ENCODE results near the gene KNSTRN.

KNSTRN gene

GRCh38 chr15:40368719-40369473 is 13.6 kb upstream of the KNSTRN start:
- peaks cover 49% of the 10 kb centered on the region for H3K27me3 ChIP-seq (ENCODE audit: control insufficient read depth, insufficient read depth, low read length)
- no peaks in the 10 kb centered on the region for H3K36me3 ChIP-seq (ENCODE audit: control insufficient read depth, insufficient read depth, low read length)
- no peak overlapping the region for H3K9ac ChIP-seq (ENCODE audit: low read length)
- H3K4me1 ChIP-seq (ENCODE audit: control insufficient read depth, insufficient read depth, low read length): peaks cover 18% of the 10 kb centered on the region
- no peak overlapping the region for H3K4me3 ChIP-seq (ENCODE audit: low read depth, low read length)
- no peaks in the 10 kb centered on the region for H3K9me3 ChIP-seq (ENCODE audit: control insufficient read depth, insufficient read depth, low read depth, low read length)
- H3K27ac ChIP-seq (ENCODE audit: low read depth, low read length): no peak overlapping the region

GRCh38 chr15:40369474-40369869 is 13.0 kb upstream of the KNSTRN start:
- no peak overlapping the region for H3K9ac ChIP-seq (ENCODE audit: low read length)
- H3K4me3 ChIP-seq (ENCODE audit: low read depth, low read length): no peak overlapping the region
- peaks cover 18% of the 10 kb centered on the region for H3K4me1 ChIP-seq (ENCODE audit: control insufficient read depth, insufficient read depth, low read length)
- no peaks in the 10 kb centered on the region for H3K36me3 ChIP-seq (ENCODE audit: control insufficient read depth, insufficient read depth, low read length)
- H3K27me3 ChIP-seq (ENCODE audit: control insufficient read depth, insufficient read depth, low read length): peaks cover 49% of the 10 kb centered on the region
- no peak overlapping the region for H3K27ac ChIP-seq (ENCODE audit: low read depth, low read length)
- no peaks in the 10 kb centered on the region for H3K9me3 ChIP-seq (ENCODE audit: control insufficient read depth, insufficient read depth, low read depth, low read length)

- peaks cover 18% of the 10 kb centered on the region for H3K4me1 ChIP-seq (ENCODE audit: control insufficient read depth, insufficient read depth, low read length)
- H3K9me3 ChIP-seq (ENCODE audit: control insufficient read depth, insufficient read depth, low read depth, low read length): no peaks in the 10 kb centered on the region
- no peak overlapping the region for H3K27ac ChIP-seq (ENCODE audit: low read depth, low read length)
- H3K27me3 ChIP-seq (ENCODE audit: control insufficient read depth, insufficient read depth, low read length): peaks cover 49% of the 10 kb centered on the region
- H3K4me3 ChIP-seq (ENCODE audit: low read depth, low read length): no peak overlapping the region
- H3K36me3 ChIP-seq (ENCODE audit: control insufficient read depth, insufficient read depth, low read length): no peaks in the 10 kb centered on the region
- H3K9ac ChIP-seq (ENCODE audit: low read length): no peak overlapping the region
Measured at GRCh38 chr15:40369971-40370370, 12.6 kb upstream of the KNSTRN start.

GRCh38 chr15:40372981-40373380 is 9.5 kb upstream of the KNSTRN start:
- no peak overlapping the region for H3K27ac ChIP-seq (ENCODE audit: low read depth, low read length)
- H3K4me1 ChIP-seq (ENCODE audit: control insufficient read depth, insufficient read depth, low read length): peaks cover 14% of the 10 kb centered on the region
- H3K36me3 ChIP-seq (ENCODE audit: control insufficient read depth, insufficient read depth, low read length): no peaks in the 10 kb centered on the region
- peaks cover 30% of the 10 kb centered on the region for H3K27me3 ChIP-seq (ENCODE audit: control insufficient read depth, insufficient read depth, low read length)
- H3K9ac ChIP-seq (ENCODE audit: low read length): no peak overlapping the region
- no peak overlapping the region for H3K4me3 ChIP-seq (ENCODE audit: low read depth, low read length)
- H3K9me3 ChIP-seq (ENCODE audit: control insufficient read depth, insufficient read depth, low read depth, low read length): no peaks in the 10 kb centered on the region

- H3K4me1 ChIP-seq (ENCODE audit: control insufficient read depth, insufficient read depth, low read length): peaks cover 15% of the 10 kb centered on the region
- no peaks in the 10 kb centered on the region for H3K9me3 ChIP-seq (ENCODE audit: control insufficient read depth, insufficient read depth, low read depth, low read length)
- no peak overlapping the region for H3K9ac ChIP-seq (ENCODE audit: low read length)
- no peaks in the 10 kb centered on the region for H3K27me3 ChIP-seq (ENCODE audit: control insufficient read depth, insufficient read depth, low read length)
- H3K4me3 ChIP-seq (ENCODE audit: low read depth, low read length): no peak overlapping the region
- H3K36me3 ChIP-seq (ENCODE audit: control insufficient read depth, insufficient read depth, low read length): no peaks in the 10 kb centered on the region
- no peak overlapping the region for H3K27ac ChIP-seq (ENCODE audit: low read depth, low read length)
Measured at GRCh38 chr15:40377606-40378005, 4.9 kb upstream of the KNSTRN start.

GRCh38 chr15:40379374-40379773 is 3.1 kb upstream of the KNSTRN start:
- Histone ChIP-seq H3K27ac (ENCODE audit: low read depth, low read length) (no peak overlapping the region), H3K4me3 (ENCODE audit: low read depth, low read length) (no peak overlapping the region), H3K36me3 (ENCODE audit: control insufficient read depth, insufficient read depth, low read length) (peaks cover 1% of the 10 kb centered on the region; the same call in 1 of the 2 replicates), H3K9me3 (ENCODE audit: control insufficient read depth, insufficient read depth, low read depth, low read length) (no peaks in the 10 kb centered on the region), H3K27me3 (ENCODE audit: control insufficient read depth, insufficient read depth, low read length) (no peaks in the 10 kb centered on the region), H3K4me1 (ENCODE audit: control insufficient read depth, insufficient read depth, low read length) (peaks cover 8% of the 10 kb centered on the region; the same call in 1 of the 2 replicates), H3K9ac (ENCODE audit: low read length) (no peak overlapping the region)

GRCh38 chr15:40379853-40380252 is 2.7 kb upstream of the KNSTRN start:
- H3K9ac ChIP-seq (ENCODE audit: low read length): no peak overlapping the region
- H3K4me1 ChIP-seq (ENCODE audit: control insufficient read depth, insufficient read depth, low read length): peaks cover 8% of the 10 kb centered on the region; the same call in 1 of the 2 replicates
- no peaks in the 10 kb centered on the region for H3K27me3 ChIP-seq (ENCODE audit: control insufficient read depth, insufficient read depth, low read length)
- no peaks in the 10 kb centered on the region for H3K9me3 ChIP-seq (ENCODE audit: control insufficient read depth, insufficient read depth, low read depth, low read length)
- H3K36me3 ChIP-seq (ENCODE audit: control insufficient read depth, insufficient read depth, low read length): peaks cover 5% of the 10 kb centered on the region
- H3K27ac ChIP-seq (ENCODE audit: low read depth, low read length): no peak overlapping the region
- H3K4me3 ChIP-seq (ENCODE audit: low read depth, low read length): no peak overlapping the region

GRCh38 chr15:40380636-40381035 is 1.9 kb upstream of the KNSTRN start:
- no peak overlapping the region for H3K9ac ChIP-seq (ENCODE audit: low read length)
- H3K36me3 ChIP-seq (ENCODE audit: control insufficient read depth, insufficient read depth, low read length): peaks cover 13% of the 10 kb centered on the region
- H3K27me3 ChIP-seq (ENCODE audit: control insufficient read depth, insufficient read depth, low read length): no peaks in the 10 kb centered on the region
- peaks cover 8% of the 10 kb centered on the region; the same call in 1 of the 2 replicates for H3K4me1 ChIP-seq (ENCODE audit: control insufficient read depth, insufficient read depth, low read length)
- H3K4me3 ChIP-seq (ENCODE audit: low read depth, low read length): no peak overlapping the region
- no peak overlapping the region for H3K27ac ChIP-seq (ENCODE audit: low read depth, low read length)
- H3K9me3 ChIP-seq (ENCODE audit: control insufficient read depth, insufficient read depth, low read depth, low read length): no peaks in the 10 kb centered on the region

- Histone ChIP-seq H3K4me1 (ENCODE audit: control insufficient read depth, insufficient read depth, low read length) (peaks cover 8% of the 10 kb centered on the region; the same call in 1 of the 2 replicates), H3K27ac (ENCODE audit: low read depth, low read length) (no peak overlapping the region), H3K27me3 (ENCODE audit: control insufficient read depth, insufficient read depth, low read length) (no peaks in the 10 kb centered on the region), H3K4me3 (ENCODE audit: low read depth, low read length) (peak overlapping the region; percentile 73), H3K9ac (ENCODE audit: low read length) (no peak overlapping the region), H3K9me3 (ENCODE audit: control insufficient read depth, insufficient read depth, low read depth, low read length) (peaks cover 4% of the 10 kb centered on the region; the same call in 1 of the 2 replicates), H3K36me3 (ENCODE audit: control insufficient read depth, insufficient read depth, low read length) (peaks cover 25% of the 10 kb centered on the region)
Measured at GRCh38 chr15:40381818-40382529, 547 bp upstream of the KNSTRN start.

- H3K27ac ChIP-seq (ENCODE audit: low read depth, low read length): no peak overlapping the region
- no peak overlapping the region for H3K4me3 ChIP-seq (ENCODE audit: low read depth, low read length)
- peaks cover 8% of the 10 kb centered on the region; the same call in 1 of the 2 replicates for H3K4me1 ChIP-seq (ENCODE audit: control insufficient read depth, insufficient read depth, low read length)
- H3K9ac ChIP-seq (ENCODE audit: low read length): no peak overlapping the region
- H3K36me3 ChIP-seq (ENCODE audit: control insufficient read depth, insufficient read depth, low read length): peaks cover 69% of the 10 kb centered on the region
- no peaks in the 10 kb centered on the region for H3K27me3 ChIP-seq (ENCODE audit: control insufficient read depth, insufficient read depth, low read length)
- H3K9me3 ChIP-seq (ENCODE audit: control insufficient read depth, insufficient read depth, low read depth, low read length): peaks cover 11% of the 10 kb centered on the region
Measured at GRCh38 chr15:40386480-40386879, 4.0 kb downstream of the KNSTRN start.
